Measurements from ENCODE around the gene SLC29A2.
A peak's percentile ranks its signal among the peaks of the same experiment; 100 is the strongest.
"Not testable (repeated sequence)": the region's sequence is repeated elsewhere in the genome, so short reads cannot be mapped to it uniquely, and the experiment has no call there.

The SLC29A2 gene

GRCh38 chr11:66371627-66372415, at the start of gene SLC29A2:
Gene SLC29A2, minus strand, starts transcription at chr11:66371760. Its CDS starts 169 bp downstream, at chr11:66371591.
- DNase-seq, result peak; percentile 25 to 64

GRCh38 chr11:66420671-66421476, 49.3 kb upstream of the SLC29A2 start, which contains the start of gene NPAS4:
Gene NPAS4, plus strand, starts transcription at chr11:66421035. Its CDS starts 145 bp downstream, at chr11:66421180.
- no peak for DNase-seq

GRCh38 chr11:66419825-66420224, 48.3 kb upstream of the SLC29A2 start:
- no peak for DNase-seq

- DNase-seq, result no peak
These were observed 47.4 kb upstream of the SLC29A2 start for GRCh38 chr11:66418986-66419308.

GRCh38 chr11:66418168-66418985, 46.8 kb upstream of the SLC29A2 start:
- peak; percentile 32 to 65 for DNase-seq

GRCh38 chr11:66417000-66417399, 45.4 kb upstream of the SLC29A2 start:
- no peak for DNase-seq

- no peak for DNase-seq
These were observed 43.9 kb upstream of the SLC29A2 start for GRCh38 chr11:66415423-66415822.

GRCh38 chr11:66414120-66414934, 42.8 kb upstream of the SLC29A2 start:
- no peak for DNase-seq

GRCh38 chr11:66413167-66413566, 41.6 kb upstream of the SLC29A2 start:
- no peak for DNase-seq

- DNase-seq, result no peak
These were observed 40.5 kb upstream of the SLC29A2 start for GRCh38 chr11:66412110-66412509.

- no peak for DNase-seq
These were observed 39.8 kb upstream of the SLC29A2 start for GRCh38 chr11:66411323-66411722.

GRCh38 chr11:66410191-66410590, 38.6 kb upstream of the SLC29A2 start:
- no peak for DNase-seq

- no peak for DNase-seq
These were observed 37.7 kb upstream of the SLC29A2 start for GRCh38 chr11:66409226-66409625.

- DNase-seq, result peak; percentile 39 to 75
These were observed 37.1 kb upstream of the SLC29A2 start for GRCh38 chr11:66408488-66409214.

- DNase-seq, result no peak
These were observed 36.1 kb upstream of the SLC29A2 start for GRCh38 chr11:66407651-66408050.

GRCh38 chr11:66393954-66394353, 22.4 kb upstream of the SLC29A2 start:
- no peak for DNase-seq

GRCh38 chr11:66391322-66391721, 19.8 kb upstream of the SLC29A2 start:
- no peak for DNase-seq

- DNase-seq, result peak; percentile 14 to 44
These were observed 17.3 kb upstream of the SLC29A2 start for GRCh38 chr11:66388780-66389386.

- peak in 1 of 2 experiments; percentile 70 for DNase-seq
These were observed 14.9 kb upstream of the SLC29A2 start for GRCh38 chr11:66386171-66387069.

- not testable (repeated sequence) for DNase-seq
These were observed 12.8 kb upstream of the SLC29A2 start for GRCh38 chr11:66384316-66384715.

All from SW 1271 (cell line).